DND-41 (cell line): Measurements from ENCODE around the gene SLC4A11.

Source experiments
- ATAC-seq: fragments of 200-7000 bp; cut with Tn5 transposase; 3 replicates; pipeline ENCODE4 v1.9.1; 2021; ENCODE audit warnings: low read depth; ENCODE audit not compliant: insufficient read depth
- DNase-seq: peaks from one replicate; pipeline ENCODE4 v3.0.0-alpha.2; 2020
- H2AFZ ChIP-seq: 2 replicates; pipeline ENCODE4 v1.6.0; 2012; ENCODE audit warnings: low read depth, low read length
- H3K27ac ChIP-seq: 2 replicates; pipeline ENCODE4 v1.5.1; 2012; ENCODE audit warnings: low read length, inconsistent platforms
- H3K27me3 ChIP-seq: fragments of 200-600 bp; sonication (generic); 2 replicates; pipeline ENCODE4 v1.6.0; 2012; ENCODE audit warnings: low read length, mild to moderate bottlenecking, inconsistent platforms; ENCODE audit not compliant: insufficient read depth, poor library complexity
- H3K36me3 ChIP-seq: 2 replicates; pipeline ENCODE4 v1.5.1; 2012; ENCODE audit warnings: low read length, inconsistent platforms; ENCODE audit not compliant: insufficient read depth
- H3K4me1 ChIP-seq: 2 replicates; pipeline ENCODE4 v1.5.1; 2012; ENCODE audit warnings: mild to moderate bottlenecking, low read length; ENCODE audit not compliant: insufficient read depth
- H3K4me2 ChIP-seq: 2 replicates; pipeline ENCODE4 v1.6.0; 2012; ENCODE audit warnings: mild to moderate bottlenecking, moderate library complexity, low read length, inconsistent platforms; ENCODE audit not compliant: insufficient read depth
- H3K4me3 ChIP-seq, 2 experiments: fragments of 200-600 bp in 1 of 2; shearing (Covaris generic) in 1 of 2; 2 replicates each; pipeline ENCODE4 v1.5.1; 2012 to 2016; ENCODE audit warnings: inconsistent platforms in 2 of 2, low read length in 2 of 2, mild to moderate bottlenecking in 2 of 2, low read depth in 1 of 2, moderate library complexity in 1 of 2
- H3K79me2 ChIP-seq: 2 replicates; pipeline ENCODE4 v1.6.0; 2012; ENCODE audit warnings: low read length, inconsistent platforms; ENCODE audit not compliant: insufficient read depth
- H3K9ac ChIP-seq: 2 replicates; pipeline ENCODE4 v1.6.0; 2012; ENCODE audit warnings: low read depth, mild to moderate bottlenecking, inconsistent platforms, low read length, moderate library complexity
- H3K9me3 ChIP-seq: 2 replicates; pipeline ENCODE4 v1.5.1; 2012; ENCODE audit warnings: low read length, moderate library complexity, mild to moderate bottlenecking, inconsistent platforms; ENCODE audit not compliant: insufficient read depth, severe bottlenecking
- H4K20me1 ChIP-seq: 2 replicates; pipeline ENCODE4 v1.6.0; 2012; ENCODE audit warnings: low read length; ENCODE audit not compliant: insufficient read depth
- CTCF ChIP-seq: IDR thresholded peaks from 2 replicates; pipeline ENCODE4 v1.5.1; 2012; ENCODE audit warnings: borderline replicate concordance, low read length, moderate library complexity, mild to moderate bottlenecking; ENCODE audit not compliant: poor library complexity, severe bottlenecking; ENCODE audit errors: extremely low read depth
- EZH2 ChIP-seq: IDR thresholded peaks from 3 replicates; pipeline ENCODE4 v1.6.1; 2012; ENCODE audit warnings: borderline replicate concordance, low read depth, mild to moderate bottlenecking, moderate library complexity, low read length, inconsistent platforms; ENCODE audit not compliant: severe bottlenecking

Gene SLC4A11

GRCh38 chr20:3228750-3229032 is 10.3 kb downstream of the SLC4A11 start:
- DNase-seq (no peak), ATAC-seq (no peak)
- no peak overlapping the region for H3K4me3 ChIP-seq
- H3K9me3 ChIP-seq = no peaks in the 10 kb centered on the region
- H2AFZ ChIP-seq = no peak overlapping the region
- no peak overlapping the region for H3K4me2 ChIP-seq
- no peak overlapping the region for H3K9ac ChIP-seq
- no peaks in the 10 kb centered on the region for H3K27me3 ChIP-seq
- H3K4me1 ChIP-seq = no peaks in the 10 kb centered on the region
- no peak for TF ChIP-seq CTCF
- TF ChIP-seq EZH2 = no peak
- no peak overlapping the region for H3K27ac ChIP-seq
- no peaks in the 10 kb centered on the region for H4K20me1 ChIP-seq
- H3K79me2 ChIP-seq = no peaks in the 10 kb centered on the region
- H3K36me3 ChIP-seq = peaks cover 4% of the 10 kb centered on the region

- H3K4me1 ChIP-seq = no peaks in the 10 kb centered on the region
- no peak overlapping the region for H3K9ac ChIP-seq
- H3K9me3 ChIP-seq = no peaks in the 10 kb centered on the region
- no peak overlapping the region for H3K27ac ChIP-seq
- no peak for ATAC-seq
- H3K4me3 ChIP-seq = no peak overlapping the region
- H3K79me2 ChIP-seq = no peaks in the 10 kb centered on the region
- H4K20me1 ChIP-seq = no peaks in the 10 kb centered on the region
- no peak for DNase-seq
- no peak overlapping the region for H2AFZ ChIP-seq
- no peaks in the 10 kb centered on the region for H3K27me3 ChIP-seq
- H3K4me2 ChIP-seq = no peak overlapping the region
- TF ChIP-seq CTCF (no peak), EZH2 (no peak)
- peaks cover 10% of the 10 kb centered on the region for H3K36me3 ChIP-seq
These were observed 10.8 kb downstream of the SLC4A11 start for GRCh38 chr20:3227936-3228749.

- no peaks in the 10 kb centered on the region for H3K27me3 ChIP-seq
- H3K4me2 ChIP-seq = no peak overlapping the region
- H2AFZ ChIP-seq = no peak overlapping the region
- no peak overlapping the region for H3K27ac ChIP-seq
- no peaks in the 10 kb centered on the region for H4K20me1 ChIP-seq
- DNase-seq = no peak
- no peaks in the 10 kb centered on the region for H3K79me2 ChIP-seq
- ATAC-seq = no peak
- TF ChIP-seq EZH2 (no peak), CTCF (no peak)
- peaks cover 16% of the 10 kb centered on the region for H3K36me3 ChIP-seq
- no peak overlapping the region for H3K4me3 ChIP-seq
- no peaks in the 10 kb centered on the region for H3K9me3 ChIP-seq
- H3K4me1 ChIP-seq = no peaks in the 10 kb centered on the region
- no peak overlapping the region for H3K9ac ChIP-seq
These were observed 11.5 kb downstream of the SLC4A11 start for GRCh38 chr20:3227506-3227905.

- Histone ChIP-seq H3K79me2 (no peaks in the 10 kb centered on the region), H4K20me1 (no peaks in the 10 kb centered on the region), H3K9me3 (no peaks in the 10 kb centered on the region), H3K4me2 (no peak overlapping the region), H3K4me1 (no peaks in the 10 kb centered on the region), H2AFZ (no peak overlapping the region), H3K4me3 (no peak overlapping the region), H3K27me3 (no peaks in the 10 kb centered on the region), H3K36me3 (peaks cover 22% of the 10 kb centered on the region), H3K27ac (no peak overlapping the region), H3K9ac (no peak overlapping the region)
- DNase-seq (no peak), ATAC-seq (no peak)
- no peak for TF ChIP-seq CTCF
- no peak for TF ChIP-seq EZH2
These were observed 12.1 kb downstream of the SLC4A11 start for GRCh38 chr20:3226864-3227263.
